Gastroesophageal sphincter (tissue), 3 donors: ENCODE measurements around the gene DPEP3.

Source experiments
- CTCF ChIP-seq, 4 experiments: fragments of 200-600 bp in 2 of 4; fragments of 450-650 bp in 2 of 4; sonication (generic) in 1 of 4; IDR thresholded peaks; one replicate each; pipeline ENCODE4 v1.5.1; 2017 to 2019; ENCODE audit warnings: antibody characterized with exemption in 4 of 4, mild to moderate bottlenecking in 2 of 4, moderate library complexity in 2 of 4
- POLR2A ChIP-seq, 2 donors: fragments of 450-650 bp; IDR thresholded peaks; one replicate each; pipeline ENCODE4 v1.6.1; 2017; ENCODE audit warnings: antibody characterized with exemption in 2 of 2, mild to moderate bottlenecking in 2 of 2, moderate library complexity in 1 of 2

DNA sequence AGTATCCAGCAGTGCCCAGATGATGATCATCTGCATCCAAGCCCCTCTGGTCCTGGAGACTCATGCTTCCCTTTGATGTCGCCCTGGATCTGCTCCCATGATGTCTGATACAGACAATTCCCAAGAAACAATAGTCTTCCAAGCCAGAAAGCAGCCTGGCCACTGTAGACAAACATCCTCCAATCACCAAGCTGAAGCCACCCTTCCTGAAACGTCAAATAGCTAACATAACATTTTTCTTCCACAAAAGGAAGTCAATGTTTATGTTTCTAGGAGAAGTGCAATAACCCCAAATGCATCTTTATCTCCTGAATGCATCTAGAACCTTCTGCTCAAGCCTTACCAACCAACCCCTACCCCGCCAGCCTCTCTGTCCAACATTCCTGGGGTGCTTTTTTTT lies 20.2 kb upstream of the DPEP3 start:
- no peak for TF ChIP-seq CTCF (IDR thresholded peaks at IDR 0.05)
- no peak for TF ChIP-seq POLR2A (IDR thresholded peaks at IDR 0.05)
